ENCODE results near the gene CFAP126.

DNA sequence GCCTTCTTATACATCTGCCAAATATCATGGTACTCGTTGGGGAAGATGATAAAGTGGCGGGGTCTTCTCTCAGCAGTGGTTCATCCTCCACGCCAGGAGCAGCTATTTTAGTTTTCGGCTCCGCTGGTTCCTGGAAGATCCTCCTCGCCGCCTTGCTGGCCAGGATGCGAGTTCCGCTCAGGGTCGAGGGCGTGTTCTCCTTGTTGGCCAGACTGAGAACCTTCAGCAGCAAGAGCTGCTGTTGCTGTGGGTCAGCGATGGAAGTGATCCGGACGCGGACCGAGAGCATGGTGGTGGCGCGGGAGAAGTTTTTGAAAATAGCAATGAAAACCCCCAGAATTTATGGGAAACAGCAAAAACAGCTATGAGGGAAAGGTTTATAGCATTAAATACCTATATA is 11.4 kb upstream of the CFAP126 start:
- no peak for TF ChIP-seq EP300 (IDR thresholded peaks at IDR 0.05)
- TF ChIP-seq CTCF (IDR thresholded peaks at IDR 0.05): no peak
